K562 (cell line): Measurements from ENCODE around the gene ARFRP1. TPM values are rescaled to one million over a fixed set of nuclear protein-coding genes. Genes with fewer than 3 reads are reported as not detected.

Source experiments
- ATAC-seq: fragments of 200-7000 bp; cut with Tn5 transposase; 3 replicates; pipeline ENCODE4 v1.9.1; 2020; ENCODE audit warnings: moderate library complexity
- BruUV-seq: library from RNA; stranded (reverse); fragments of 400-500 nt; replicated peaks from 2 replicates; lab custom pipeline; 2021; lab: Mats Ljungman, UMichigan
- CTCF ChIA-PET: fragments of 300-600 bp; formaldehyde crosslinking; extraction: SDS; loops from one replicate; lab custom pipeline; 2021; ENCODE audit warnings: low intra/inter-chr PET ratio; lab: Yijun Ruan, JAX
- POLR2A ChIA-PET: fragments of 300-600, 350-650 bp; sonication (Branson Sonifier 250); formaldehyde crosslinking; extraction: SDS; loops from one replicate; lab custom pipeline; 2021; ENCODE audit warnings: antibody characterized with exemption, inconsistent platforms; lab: Yijun Ruan, JAX
- DNase-seq, 4 experiments: peaks; one replicate each; pipeline versions ENCODE4 v3.0.0 to v3.0.0-alpha.2; 2011 to 2018; ENCODE audit warnings: low spot score in 3 of 4, mixed read lengths in 3 of 4; ENCODE audit errors: extremely low read depth in 1 of 4
- FAIRE-seq: peaks from 2 replicates; lab custom pipeline; 2011; peaks lifted over from hg19 to GRCh38; lab: Jason Lieb, UNC
- H2AFZ ChIP-seq: 2 replicates; pipeline ENCODE4 v1.6.0; 2011; ENCODE audit warnings: low read depth, low read length, control low read depth, inconsistent platforms
- H3K27ac ChIP-seq: fragments of 200-600 bp; 3 replicates; pipeline ENCODE4 v1.8.0; 2011; ENCODE audit warnings: low read depth, mild to moderate bottlenecking, control low read depth, inconsistent platforms, low read length, moderate library complexity, mixed read lengths; ENCODE audit errors: extremely low read depth
- H3K27me3 ChIP-seq, 2 experiments: fragments of 300-600 bp in 1 of 2; 2 replicates in 1 of 2; 3 replicates in 1 of 2; pipeline versions ENCODE4 v1.6.0 to v1.8.0; 2011; ENCODE audit warnings: inconsistent platforms in 2 of 2, low read length in 2 of 2, mild to moderate bottlenecking in 1 of 2, mixed read lengths in 1 of 2, moderate library complexity in 1 of 2; ENCODE audit not compliant: control insufficient read depth in 2 of 2, insufficient read depth in 2 of 2
- H3K36me3 ChIP-seq: fragments of 300-600 bp; 3 replicates; pipeline ENCODE4 v1.8.0; 2011; ENCODE audit warnings: mild to moderate bottlenecking, low read length, inconsistent platforms; ENCODE audit not compliant: control insufficient read depth, insufficient read depth
- H3K4me1 ChIP-seq, 2 experiments: fragments of 200-600 bp in 1 of 2; replicated peaks in 1 of 2; 2 replicates in 1 of 2; 3 replicates in 1 of 2; pipeline versions ENCODE4 v1.5.1 to v1.8.0; 2011; ENCODE audit warnings: inconsistent platforms in 2 of 2, low read length in 2 of 2, mild to moderate bottlenecking in 1 of 2, mixed read lengths in 1 of 2, moderate library complexity in 1 of 2; ENCODE audit not compliant: control insufficient read depth in 2 of 2, insufficient read depth in 2 of 2
- H3K4me2 ChIP-seq: 2 replicates; pipeline ENCODE4 v1.6.1; 2011; ENCODE audit warnings: low read length, control low read depth, inconsistent platforms, mixed read lengths; ENCODE audit not compliant: insufficient read depth
- H3K4me3 ChIP-seq: fragments of 200-600 bp; sonication (generic), shearing (Covaris generic); 2 replicates; pipeline ENCODE4 v1.5.1; 2016; ENCODE audit warnings: control low read depth, inconsistent platforms
- H3K79me2 ChIP-seq: fragments of 200-600 bp; 3 replicates; pipeline ENCODE4 v1.8.0; 2011; ENCODE audit warnings: low read length, inconsistent platforms; ENCODE audit not compliant: control insufficient read depth, insufficient read depth
- H3K9ac ChIP-seq, 2 experiments: 2 replicates each; pipeline versions ENCODE4 v1.6.0 to v1.6.1; 2011; ENCODE audit warnings: low read depth in 2 of 2, low read length in 2 of 2, control low read depth in 1 of 2, inconsistent platforms in 1 of 2, mild to moderate bottlenecking in 1 of 2, mixed read lengths in 1 of 2; ENCODE audit not compliant: insufficient read depth in 1 of 2
- H3K9me1 ChIP-seq: one replicate; pipeline ENCODE4 v1.6.0; 2011; ENCODE audit warnings: inconsistent platforms, mild to moderate bottlenecking, low read length, moderate library complexity; ENCODE audit not compliant: control insufficient read depth, insufficient read depth
- H3K9me3 ChIP-seq: replicated peaks from 2 replicates; pipeline ENCODE4 v1.5.1; 2011; ENCODE audit warnings: low read depth, low read length, inconsistent platforms; ENCODE audit not compliant: control insufficient read depth, insufficient read depth
- H4K20me1 ChIP-seq: replicated peaks from 2 replicates; pipeline ENCODE4 v1.6.1; 2011; ENCODE audit warnings: low read length, inconsistent platforms, mixed read lengths; ENCODE audit not compliant: control insufficient read depth, insufficient read depth
- BCLAF1 ChIP-seq, 2 experiments: fragments of 450-650 bp in 1 of 2; IDR thresholded peaks; 2 replicates each; pipeline ENCODE4 v1.6.1; 2011 to 2017; ENCODE audit warnings: low read depth in 2 of 2, antibody characterized with exemption in 1 of 2, borderline replicate concordance in 1 of 2, low read length in 1 of 2, mild to moderate bottlenecking in 1 of 2, mixed read lengths in 1 of 2; ENCODE audit not compliant: control insufficient read depth in 1 of 2
- CBX1 ChIP-seq: sonication (generic); IDR thresholded peaks from 2 replicates; pipeline ENCODE4 v1.6.1; 2016; ENCODE audit warnings: antibody characterized with exemption, low read depth, mild to moderate bottlenecking
- CCNT2 ChIP-seq: IDR thresholded peaks from 2 replicates; pipeline ENCODE4 v1.6.1; 2011; ENCODE audit warnings: borderline replicate concordance, low read depth, mild to moderate bottlenecking, moderate library complexity, mixed read lengths, low read length; ENCODE audit not compliant: insufficient read length; ENCODE audit errors: extremely low read depth
- ETV1 ChIP-seq: fragments of 450-650 bp; conservative IDR thresholded peaks from 2 replicates; pipeline ENCODE4 v1.6.1; 2016; ENCODE audit warnings: missing genetic modification characterization, control low read depth, low read depth, missing compliant biosample characterization
- GTF2E2 ChIP-seq: fragments of 200-800 bp; sonication (Bioruptor generic); IDR thresholded peaks from 2 replicates; pipeline ENCODE4 v1.6.1; 2016; ENCODE audit warnings: missing genetic modification characterization, missing compliant biosample characterization
- HNRNPK ChIP-seq: fragments of 200-400 bp; formaldehyde crosslinking; IDR thresholded peaks from one replicate; pipeline ENCODE4 v1.6.1; 2018; ENCODE audit warnings: mild to moderate bottlenecking, low read depth, low read length; ENCODE audit not compliant: poor library complexity, severe bottlenecking
- JUN ChIP-seq, 2 experiments: sonication (generic) in 1 of 2; formaldehyde crosslinking in 1 of 2; IDR thresholded peaks; 2 replicates each; pipeline versions ENCODE4 v1.6.1 to v1.8.0; 2012 to 2022; ENCODE audit warnings: borderline replicate concordance in 2 of 2, mild to moderate bottlenecking in 2 of 2, improper control_type of control experiment in 1 of 2, low read depth in 1 of 2, low read length in 1 of 2, missing genetic modification reagents in 1 of 2
- KHSRP ChIP-seq: fragments of 450-650 bp; IDR thresholded peaks from 2 replicates; pipeline ENCODE4 v1.6.1; 2017
- PML ChIP-seq: IDR thresholded peaks from 2 replicates; pipeline ENCODE4 v1.6.1; 2012; ENCODE audit warnings: low read length, inconsistent platforms
- YY1 ChIP-seq, 3 experiments: IDR thresholded peaks; 2 replicates each; pipeline ENCODE4 v1.6.1; 2011; ENCODE audit warnings: low read length in 2 of 3, mild to moderate bottlenecking in 2 of 3, moderate library complexity in 2 of 3, borderline replicate concordance in 1 of 3, control low read depth in 1 of 3, low read depth in 1 of 3; ENCODE audit not compliant: insufficient read depth in 3 of 3, insufficient replicate concordance in 2 of 3, control insufficient read depth in 1 of 3, insufficient read length in 1 of 3; ENCODE audit errors: extremely low read depth in 1 of 3
- ZC3H11A ChIP-seq: IDR thresholded peaks from 2 replicates; pipeline ENCODE4 v1.6.1; 2012; ENCODE audit warnings: low read depth, low read length, improper control_type of control experiment
- ZNF76 ChIP-seq: fragments of 250-450 bp; sonication (Bioruptor Pico); IDR thresholded peaks from 2 replicates; pipeline ENCODE4 v1.4.0; 2020; ENCODE audit warnings: mild to moderate bottlenecking, moderate library complexity, borderline replicate concordance
- WGBS: fragments of 100-300 bp; shearing (Covaris generic); methylation state at CpG from one replicate; pipeline ENCODE4 v1.1.6; 2016; ENCODE audit warnings: low coverage, mixed read lengths; ENCODE audit not compliant: insufficient coverage; ENCODE audit errors: missing lambda C conversion rate; 5-methylcytosine and 5-hydroxymethylcytosine counted together
- in situ Hi-C: fragments of 300-500 bp; cut with MboI; formaldehyde crosslinking; loops from 4 replicates; pipeline ENCODE4 v1.15.0; 2018; ENCODE audit warnings: inconsistent platforms, mixed read lengths
- intact Hi-C: fragments of 100-400 bp; cut with micrococcal nuclease; formaldehyde crosslinking; loops from 2 replicates; pipeline ENCODE4 v1.14.2; 2022
- polyA plus RNA-seq, 8 experiments: library from polyadenylated mRNA; depleted of rRNA in 4 of 8; stranded (reverse) in 5 of 8; unstranded in 3 of 8; fragments of >200 nt; fragmentation: Nextera tagmentation in 2 of 8; fragmentation: Illumina TruSeq in 1 of 8; extraction: Ambion mirVana in 2 of 8; extraction: Trizol in 1 of 8; gene quantifications; 2 replicates each; pipeline versions ENCODE4 v1.2.1 to v1.2.3, GENCODE V29; 2011 to 2014; ENCODE audit warnings: inconsistent platforms in 1 of 8, missing spikeins in 1 of 8
- total RNA-seq, 7 experiments: library from RNA; depleted of rRNA in 6 of 7; stranded (reverse); fragments of >200 nt in 6 of 7; fragmentation: Illumina TruSeq in 2 of 7; extraction: Trizol in 2 of 7; gene quantifications; 2 replicates each; pipeline versions ENCODE4 v1.2.1 to v1.2.3, GENCODE V29; 2011 to 2021; ENCODE audit warnings: low replicate concordance in 1 of 7
- TF ChIP-seq, protein P1 (sequence below), 2 experiments: fragments of 450-650 bp; conservative IDR thresholded peaks; 2 replicates each; pipeline ENCODE4 v1.6.1; 2017; ENCODE audit warnings: mild to moderate bottlenecking in 2 of 2, moderate library complexity in 2 of 2

Gene ARFRP1
- total and polyA plus RNA-seq, 9 of the 15 experiments (the other 6 are each of a cell fraction or from before 2014, with no cell fraction given): 2.2 to 78.9 (median 37.3) TPM

- Histone ChIP-seq H3K4me3 (peak within 1 kb of the TSS; percentile 63), H3K79me2 (peaks cover 25% of the 10 kb centered on the region), H2AFZ (peak within 1 kb of the TSS; percentile 98), H3K9me3 (no peaks in the 10 kb centered on the region), H3K4me1 (peaks cover 28 to 55% of the 10 kb centered on the region in 2 experiments), H3K27ac (peak within 1 kb of the TSS; percentile 87), H3K9ac (peak within 1 kb of the TSS; percentile 89 to 100), H4K20me1 (no peaks in the 10 kb centered on the region), H3K36me3 (peaks cover 38% of the 10 kb centered on the region; the same call in 2 of the 3 replicates), H3K4me2 (peak within 1 kb of the TSS; percentile 88), H3K27me3 (no peaks in the 10 kb centered on the region), H3K9me1 (no peaks in the 10 kb centered on the region)
- CTCF ChIA-PET: interaction anchor here (0.5 kb wide), 1 partner anchor 44 kb away, joined by 3 read pairs; no protein-coding TSS in a partner anchor
- DNase-seq (peak; percentile 85 to 95 (median 89)), FAIRE-seq (peak; percentile 83), ATAC-seq (peak; percentile 93)
- POLR2A ChIA-PET: interaction anchor here (0.6 to 1.5 kb wide), 9 partner anchors 8 to 379 kb away, joined by 3 to 11 read pairs (median 3); partner anchors contain the start of genes ARFRP1, TPD52L2 and ZGPAT
- intact Hi-C loops: loop anchor here (10.0 kb wide), 1 partner anchor 123 kb away; the partner anchor contains the start of gene PTK6
- TSS peak; percentile 50 for BruUV-seq
- under 1% methylated on average over 66 of the region's 73 CpGs for WGBS
- in situ Hi-C loops: no loop called here
- TF ChIP-seq ZNF76 (CRISPR knock-in tag) (peak; percentile 18; the same call in 1 of the 2 replicates), ZC3H11A (peak; percentile 29; the same call in 1 of the 2 replicates), YY1 (IDR thresholded peaks at IDR 0.05; ENCODE audit: borderline replicate concordance in 1 of 3, control insufficient read depth in 1 of 3, extremely low read depth in 1 of 3, insufficient read depth in 3 of 3, insufficient read length in 1 of 3, insufficient replicate concordance in 2 of 3, low read depth in 1 of 3, low read length in 2 of 3) (peak in 2 of 3 experiments; percentile 53 to 73), CCNT2 (no peak), JUN (IDR thresholded peaks at IDR 0.05; ENCODE audit: borderline replicate concordance, low read depth, low read length) (0 out of 2 replicates have a peak, but pooled peaks have one; percentile 33), JUN (CRISPR knock-in tag; IDR thresholded peaks at IDR 0.05; ENCODE audit: borderline replicate concordance) (no peak; the same call in 1 of the 2 replicates), KHSRP (no peak), PML (peak; percentile 47; the same call in 1 of the 2 replicates), HNRNPK (no peak), CBX1 (peak; percentile 51; the same call in 1 of the 2 replicates), ETV1 (tag) (peak; percentile 87), GTF2E2 (tag) (peak; percentile 88), BCLAF1 (IDR thresholded peaks at IDR 0.05; ENCODE audit: borderline replicate concordance in 1 of 2, control insufficient read depth in 1 of 2, low read depth in 2 of 2, low read length in 1 of 2) (peak in 1 of 2 experiments; percentile 87; a peak in 1 of 4 replicates)
- TF ChIP-seq, protein P1, sequence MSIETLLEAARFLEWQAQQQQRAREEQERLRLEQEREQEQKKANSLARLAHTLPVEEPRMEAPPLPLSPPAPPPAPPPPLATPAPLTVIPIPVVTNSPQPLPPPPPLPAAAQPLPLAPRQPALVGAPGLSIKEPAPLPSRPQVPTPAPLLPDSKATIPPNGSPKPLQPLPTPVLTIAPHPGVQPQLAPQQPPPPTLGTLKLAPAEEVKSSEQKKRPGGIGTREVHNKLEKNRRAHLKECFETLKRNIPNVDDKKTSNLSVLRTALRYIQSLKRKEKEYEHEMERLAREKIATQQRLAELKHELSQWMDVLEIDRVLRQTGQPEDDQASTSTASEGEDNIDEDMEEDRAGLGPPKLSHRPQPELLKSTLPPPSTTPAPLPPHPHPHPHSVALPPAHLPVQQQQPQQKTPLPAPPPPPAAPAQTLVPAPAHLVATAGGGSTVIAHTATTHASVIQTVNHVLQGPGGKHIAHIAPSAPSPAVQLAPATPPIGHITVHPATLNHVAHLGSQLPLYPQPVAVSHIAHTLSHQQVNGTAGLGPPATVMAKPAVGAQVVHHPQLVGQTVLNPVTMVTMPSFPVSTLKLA (conservative IDR thresholded peaks at IDR 0.05): peak; percentile 88 to 95
Observed at GRCh38 chr20:63657937-63658748, 49.6 kb downstream of the ARFRP1 start, which contains the start of gene RTEL1. RTEL1 (plus strand) TSS chr20:63658312; CDS start chr20:63659403, 1,091 bp downstream.
